Non-pigmented ciliary epithelial cell (primary cell): ENCODE data around the gene UAP1.

Source experiments
- DNase-seq: peaks from one replicate; pipeline ENCODE4 v3.0.0-alpha.2; 2010; ENCODE audit warnings: low read depth

Gene UAP1

GRCh38 chr1:162561616-162562469 is at the start of gene UAP1:
Gene UAP1 (plus strand): TSS chr1:162561722. CDS start chr1:162566069, 4,347 bp downstream.
- DNase-seq, result no peak

- no peak for DNase-seq
Observed at GRCh38 chr1:162527314-162527713, 34.2 kb upstream of the UAP1 start.

DNA sequence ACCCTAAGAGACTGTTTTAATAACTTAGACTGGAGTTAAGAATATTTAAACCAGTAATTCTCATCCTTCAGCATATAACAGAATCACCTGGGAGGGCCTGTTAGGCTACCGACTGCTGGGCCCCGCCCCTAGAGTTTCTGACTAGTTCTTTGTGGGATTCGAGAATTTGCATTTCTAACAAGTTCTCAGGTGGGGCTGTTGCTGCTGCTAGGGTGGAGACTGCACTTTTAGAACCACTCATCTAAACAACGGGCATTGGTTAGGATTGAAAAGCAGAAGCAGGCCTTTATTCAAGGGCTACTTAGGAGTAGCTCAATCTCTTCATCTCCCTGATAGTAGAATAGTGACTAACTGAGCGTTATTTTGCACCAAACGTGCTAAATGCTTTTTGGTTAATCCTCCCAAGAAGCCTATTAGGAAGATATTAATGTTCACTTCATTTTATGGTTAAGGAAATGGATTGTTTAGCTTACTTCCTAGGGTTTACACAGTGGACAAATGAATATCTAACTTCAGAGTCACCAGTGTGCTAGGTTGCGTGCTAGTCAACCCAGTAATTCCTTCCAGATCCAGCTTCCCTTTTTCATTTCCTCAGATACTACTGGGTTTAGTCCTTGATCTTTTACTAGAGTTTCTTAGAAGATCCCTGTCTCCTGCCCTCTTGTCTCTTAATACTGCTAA is 31.1 kb upstream of the UAP1 start:
- DNase-seq, result no peak

GRCh38 chr1:162530988-162531319 is 30.6 kb upstream of the UAP1 start:
- no peak for DNase-seq

GRCh38 chr1:162535501-162535900 is 26.0 kb upstream of the UAP1 start:
- no peak for DNase-seq

DNA sequence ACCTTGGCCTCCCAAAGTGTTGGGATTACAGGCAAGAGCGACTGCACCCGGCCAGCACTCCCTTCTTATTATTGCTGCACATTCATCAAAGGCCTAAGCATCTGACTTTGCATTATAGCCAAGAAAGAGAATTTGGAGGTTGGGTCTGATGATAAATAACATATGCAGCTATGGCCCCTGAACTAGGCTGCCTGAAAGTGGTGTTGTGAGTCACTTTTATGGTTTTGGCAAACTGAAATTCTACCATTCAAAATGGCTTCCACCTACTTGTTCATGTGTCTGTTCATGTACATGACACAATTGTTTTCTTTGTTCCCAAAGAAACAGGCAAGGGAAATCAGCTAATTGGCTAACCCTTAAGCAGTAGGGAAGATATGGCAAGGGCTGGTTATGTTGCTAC is 25.0 kb upstream of the UAP1 start:
- DNase-seq, result no peak

GRCh38 chr1:162537216-162537615 is 24.3 kb upstream of the UAP1 start:
- DNase-seq, result no peak

DNA sequence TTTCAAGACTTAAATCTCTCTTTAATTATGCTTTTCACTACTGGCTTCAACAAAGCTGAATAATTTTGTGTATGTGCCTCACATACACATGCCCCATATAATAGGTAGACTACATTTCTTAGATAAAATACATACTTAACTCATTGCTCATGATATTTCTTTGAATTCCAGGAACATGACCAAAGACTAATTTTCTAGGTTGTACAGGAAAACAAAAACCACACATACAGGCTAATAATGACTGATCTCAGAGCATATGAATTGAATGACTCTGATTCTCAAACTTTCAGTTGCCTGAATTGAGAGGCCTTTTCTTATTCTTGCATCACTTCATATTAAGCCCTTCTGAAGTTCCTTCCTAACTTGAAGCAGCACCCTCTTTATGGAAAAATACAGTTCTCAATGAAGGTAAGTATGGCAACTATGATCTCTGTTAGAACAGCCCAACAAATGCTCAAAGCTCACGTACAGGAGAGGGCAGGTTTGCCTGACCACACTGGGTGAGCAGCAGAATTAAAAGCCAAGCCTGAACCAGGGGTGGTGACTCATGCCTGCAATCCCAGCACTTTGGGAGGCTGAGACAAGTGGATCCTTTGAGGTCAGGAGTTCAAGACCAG is 22.6 kb upstream of the UAP1 start:
- peak; percentile 93 for DNase-seq

- DNase-seq, result peak; percentile 93
Observed at GRCh38 chr1:162541619-162542141, 19.8 kb upstream of the UAP1 start.

DNA sequence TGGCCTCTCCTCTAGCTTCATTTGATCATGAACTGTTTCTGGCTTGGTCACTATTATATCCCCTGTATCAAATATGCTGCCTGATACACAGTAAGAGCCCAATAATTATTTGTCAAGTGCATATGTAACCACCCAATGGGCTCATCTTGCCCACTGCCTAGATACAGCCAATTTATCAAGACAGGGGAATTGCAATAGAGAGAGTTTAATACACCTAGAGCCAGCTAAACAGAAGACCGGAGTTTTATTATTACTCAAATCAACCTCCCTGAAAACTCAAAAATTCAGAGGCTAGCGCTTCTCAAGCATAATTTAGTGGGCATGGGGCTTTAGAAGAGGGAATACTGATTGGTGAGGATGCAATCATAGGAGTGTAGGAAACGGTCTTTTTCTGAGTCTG is 18.3 kb upstream of the UAP1 start:
- DNase-seq, result no peak

DNA sequence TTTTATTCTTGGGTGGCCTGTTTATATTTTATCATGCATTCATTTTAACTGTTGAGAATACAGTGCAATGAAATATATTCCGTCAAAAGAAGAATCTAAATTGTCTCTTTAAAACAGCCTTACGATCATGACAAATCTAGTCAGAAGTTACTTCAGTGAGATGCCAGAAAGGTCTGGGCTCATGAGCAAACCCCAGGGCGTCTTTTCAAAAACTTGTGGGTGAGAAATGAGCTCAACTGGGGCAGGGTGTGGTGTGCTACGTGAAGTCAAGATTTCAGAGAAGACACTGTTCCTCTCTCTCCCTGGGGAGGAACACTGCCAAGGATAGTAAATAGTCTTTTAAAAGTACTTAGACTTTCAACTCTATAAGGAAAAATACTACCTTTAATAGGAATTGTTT is 13.4 kb upstream of the UAP1 start:
- no peak for DNase-seq

DNA sequence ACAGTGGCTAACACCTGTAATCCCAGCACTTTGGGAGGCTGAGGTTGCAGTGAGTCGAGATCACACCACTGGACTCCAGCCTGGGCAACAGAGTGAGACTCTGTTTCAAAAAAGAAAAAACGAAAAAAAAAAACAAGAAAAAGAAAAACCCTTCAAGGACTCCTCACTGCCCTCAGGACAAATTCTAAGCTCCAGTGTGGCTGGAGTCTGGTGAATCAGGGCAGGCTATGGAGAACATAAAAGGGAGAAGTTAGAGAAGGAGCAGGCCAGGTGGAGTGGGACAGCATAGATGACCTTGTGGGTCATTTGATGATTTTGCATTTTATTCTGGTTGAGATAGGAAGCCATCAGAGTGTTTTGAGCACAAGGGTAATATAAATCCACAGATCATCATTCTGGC is 12.5 kb upstream of the UAP1 start:
- DNase-seq, result no peak

DNA sequence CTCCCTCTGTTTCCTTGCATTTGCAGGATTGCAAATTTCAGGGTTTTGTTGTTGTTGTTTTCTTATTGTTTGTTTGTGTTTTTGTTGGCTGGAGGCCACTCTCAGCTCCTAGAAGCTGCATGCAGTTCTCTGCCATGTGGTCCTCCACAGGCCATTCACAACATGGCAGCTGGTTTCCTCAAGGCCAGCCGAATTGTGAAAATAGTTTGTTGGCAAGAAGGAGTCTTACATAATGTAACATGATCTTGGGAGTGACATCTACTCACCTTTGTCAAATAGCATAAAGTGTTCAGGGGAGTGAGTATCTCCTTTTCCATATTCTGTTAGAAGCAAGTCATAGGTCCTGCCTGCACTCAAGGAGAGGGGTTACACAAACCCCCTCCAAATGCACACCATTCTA is 10.6 kb upstream of the UAP1 start:
- no peak for DNase-seq

- no peak for DNase-seq
Observed at GRCh38 chr1:162551969-162552683, 9.4 kb upstream of the UAP1 start.

GRCh38 chr1:162552684-162553252 is 8.8 kb upstream of the UAP1 start:
- DNase-seq, result no peak

GRCh38 chr1:162554258-162554657 is 7.3 kb upstream of the UAP1 start:
- no peak for DNase-seq

GRCh38 chr1:162557536-162557935 is 4.0 kb upstream of the UAP1 start:
- DNase-seq, result no peak

- DNase-seq, result no peak
Observed at GRCh38 chr1:162560303-162561036, 1.1 kb upstream of the UAP1 start.

DNA sequence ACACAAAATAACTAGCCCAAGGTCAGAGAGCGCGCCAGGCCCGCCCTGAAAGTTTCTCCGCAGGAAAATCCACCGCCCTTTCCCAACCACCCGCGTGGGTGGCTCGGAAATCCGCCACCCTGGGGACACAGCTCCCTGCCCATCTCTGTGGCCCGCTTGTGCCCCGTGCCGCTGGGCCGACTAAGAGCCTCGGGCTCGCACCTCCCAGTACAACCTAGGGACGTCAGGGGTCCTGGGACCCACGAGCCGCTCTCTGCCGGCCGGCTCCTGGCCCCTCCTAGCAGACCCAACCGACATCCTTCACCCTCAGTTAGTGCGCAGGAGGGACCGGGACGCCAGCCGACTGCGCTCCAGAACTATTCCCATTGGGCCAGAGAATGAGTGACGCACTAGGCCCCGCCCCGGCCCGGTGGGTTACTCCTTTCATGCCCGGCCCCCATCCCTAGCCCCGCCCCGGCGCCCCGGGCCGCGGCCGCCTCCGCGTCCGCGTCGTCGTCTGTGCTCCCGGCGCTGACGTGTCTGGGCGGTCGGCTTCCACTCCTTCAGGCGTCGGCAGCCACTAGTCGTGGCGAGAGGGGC is 396 bp upstream of the UAP1 start:
- peak; percentile 67 for DNase-seq

- DNase-seq, result no peak
Observed at GRCh38 chr1:162562470-162562828, 927 bp downstream of the UAP1 start.

DNA sequence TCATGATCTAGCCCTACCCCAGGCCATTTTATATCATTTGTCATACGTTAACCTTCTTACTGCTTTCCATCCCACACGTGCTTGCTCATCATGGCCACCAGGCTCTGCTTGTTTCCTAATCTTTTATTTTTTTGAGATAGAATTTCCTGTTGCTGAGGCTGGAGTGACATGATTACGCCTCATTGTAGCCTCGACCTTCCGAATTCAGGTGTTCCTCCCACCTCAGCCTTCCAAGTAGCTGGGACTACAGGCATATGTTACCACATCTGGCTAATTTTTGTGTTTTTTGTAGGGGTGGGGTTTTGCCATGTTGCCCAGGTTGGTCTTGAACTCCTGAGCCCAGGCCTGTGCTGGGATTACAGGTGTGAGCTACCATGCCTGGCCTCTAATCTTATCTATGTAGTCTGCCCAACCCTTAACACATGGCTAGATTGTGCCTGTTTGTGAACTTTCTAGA is 3.3 kb downstream of the UAP1 start:
- DNase-seq, result no peak
